NCI-H1930 (cell line): ENCODE results near the gene MAPK1.
"Not testable (repeated sequence)": the region's sequence is repeated elsewhere in the genome, so short reads cannot be mapped to it uniquely, and the experiment has no call there.

Experiments used
- DNase-seq, 2 experiments: peaks; one replicate each; lab custom pipeline; 2025; lab: John Stamatoyannopoulos, UW

MAPK1 gene

DNA sequence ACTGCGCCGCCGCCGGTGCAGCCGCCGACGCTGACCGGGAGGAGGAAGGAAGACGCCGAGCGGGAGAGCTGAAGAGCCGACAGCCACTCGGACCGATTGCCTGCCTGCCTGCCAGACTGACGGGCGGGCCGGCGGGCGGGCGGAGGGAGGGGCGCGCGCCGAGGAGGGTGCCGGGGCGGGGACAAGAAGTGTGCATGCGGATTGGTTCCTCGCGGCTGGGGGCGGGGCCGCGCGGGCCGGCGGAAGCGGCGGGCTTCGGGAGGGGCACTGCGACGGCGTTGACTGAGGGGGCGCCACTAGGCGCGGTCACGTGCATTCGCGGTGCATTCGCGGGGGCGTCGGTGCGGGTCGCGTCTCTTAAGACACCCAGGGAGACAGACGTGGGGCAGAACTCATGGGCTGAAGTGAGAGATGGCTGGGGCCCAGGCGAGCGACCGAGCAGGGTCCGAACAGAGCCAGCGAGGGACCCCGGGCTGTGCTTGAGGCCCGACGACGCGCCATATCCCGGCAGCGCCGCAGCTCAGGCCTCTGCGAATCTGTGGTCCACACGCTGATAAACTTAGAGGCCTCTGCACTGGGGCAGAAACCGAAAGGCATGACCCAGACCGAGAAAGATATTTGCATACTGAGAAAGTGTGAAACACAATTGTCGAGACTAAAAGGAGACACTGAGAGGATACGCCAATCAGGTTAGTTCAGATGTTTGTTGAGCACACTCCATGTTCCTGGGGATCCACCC is at the start of gene MAPK1:
Gene MAPK1, minus strand, starts transcription at position 118 of the 739 bp plus-strand sequence. CDS start 205 bp downstream, outside the sequence.
- peak; percentile 69 to 84 for DNase-seq

DNA sequence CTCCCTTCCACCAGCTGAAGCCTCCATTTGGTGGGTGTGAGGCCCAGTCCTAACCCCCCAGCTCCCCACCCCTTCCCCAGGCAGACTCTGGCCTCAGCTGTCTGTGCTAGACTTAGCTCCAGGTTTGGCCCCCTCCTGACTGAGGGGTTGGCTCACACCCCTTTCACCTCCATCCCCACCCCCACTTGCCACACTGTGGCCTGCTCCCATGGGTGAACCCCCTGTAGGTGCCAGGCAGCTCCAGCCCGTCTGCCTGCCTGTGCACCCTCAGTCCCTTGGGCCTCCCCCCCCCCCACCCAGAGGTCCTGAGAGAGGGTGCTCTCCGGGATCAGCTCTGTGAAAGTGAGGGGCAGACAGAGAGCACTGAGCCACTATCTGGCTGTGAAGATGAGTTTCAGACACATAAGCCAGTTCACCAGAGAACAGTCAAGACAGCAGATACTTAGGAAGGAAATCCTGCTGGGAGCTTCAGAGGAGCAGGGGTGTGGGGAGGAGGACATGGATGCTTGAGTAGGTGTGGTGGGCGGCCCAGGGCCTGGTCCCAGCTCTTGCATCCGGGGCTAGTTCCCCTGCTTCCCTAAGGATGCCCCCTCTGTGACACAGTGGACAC is 49.0 kb upstream of the MAPK1 start:
- no peak for DNase-seq

DNA sequence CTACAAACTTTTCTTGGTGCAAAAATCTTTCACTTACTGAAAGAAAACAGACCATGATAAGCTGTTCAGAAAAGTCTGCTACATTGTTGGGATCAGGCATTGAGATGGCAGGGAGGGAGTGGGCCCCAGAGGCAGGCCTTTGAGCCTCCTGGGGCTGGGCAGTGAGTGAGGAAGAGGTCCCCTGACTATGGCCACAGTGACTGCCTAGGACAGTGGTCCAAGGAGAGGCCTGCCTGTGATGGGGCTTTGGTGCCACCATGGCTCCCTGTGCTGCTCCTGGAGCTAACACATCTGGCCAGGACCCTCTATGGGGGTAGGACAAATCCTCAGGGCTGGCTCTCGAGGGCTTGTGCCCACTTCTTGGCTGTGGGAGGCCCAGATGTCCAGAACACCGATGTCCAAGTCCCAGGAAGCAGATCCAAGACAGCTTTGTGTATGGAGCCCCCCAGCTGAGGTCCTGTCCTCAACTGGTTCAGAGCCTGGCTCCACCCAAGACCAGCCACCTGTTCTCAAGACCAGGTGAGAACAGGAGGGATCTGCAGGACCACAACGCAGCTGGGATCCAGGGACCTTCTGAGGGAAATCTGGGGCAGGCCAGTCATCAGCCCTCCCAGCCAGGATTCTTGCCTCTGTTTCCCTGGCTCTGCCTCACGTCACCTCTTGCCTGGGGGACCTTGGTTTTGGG is 48.3 kb upstream of the MAPK1 start:
- no peak for DNase-seq

DNA sequence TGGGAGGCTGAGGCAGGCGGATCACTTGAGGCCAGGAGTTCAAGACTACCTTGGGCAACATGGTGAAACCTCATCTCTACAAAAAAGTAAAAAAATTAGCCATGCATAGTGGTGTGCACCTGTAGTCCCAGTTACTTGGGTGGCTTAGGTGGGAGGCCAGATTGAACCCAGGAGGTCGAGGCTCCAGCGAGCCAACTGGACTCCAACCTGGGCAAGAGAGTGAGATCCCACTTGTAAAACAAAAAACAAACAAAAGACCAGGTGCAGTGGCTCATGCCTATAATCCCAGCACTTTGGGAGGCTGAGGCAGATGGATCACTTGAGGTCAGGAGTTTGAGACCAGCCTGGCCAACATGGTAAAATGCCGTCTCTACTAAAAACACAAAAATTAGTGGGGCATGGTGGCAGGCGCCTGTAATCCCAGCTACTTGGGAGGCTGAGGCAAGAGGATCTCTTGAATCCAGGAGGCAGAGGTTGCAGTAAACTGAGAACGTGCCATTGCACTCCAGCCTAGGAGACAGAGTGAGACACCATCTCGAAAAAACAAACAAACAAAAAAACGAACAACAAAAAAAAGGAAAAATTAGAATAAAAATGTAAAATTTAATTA is 46.7 kb upstream of the MAPK1 start:
- not testable (repeated sequence) for DNase-seq

DNA sequence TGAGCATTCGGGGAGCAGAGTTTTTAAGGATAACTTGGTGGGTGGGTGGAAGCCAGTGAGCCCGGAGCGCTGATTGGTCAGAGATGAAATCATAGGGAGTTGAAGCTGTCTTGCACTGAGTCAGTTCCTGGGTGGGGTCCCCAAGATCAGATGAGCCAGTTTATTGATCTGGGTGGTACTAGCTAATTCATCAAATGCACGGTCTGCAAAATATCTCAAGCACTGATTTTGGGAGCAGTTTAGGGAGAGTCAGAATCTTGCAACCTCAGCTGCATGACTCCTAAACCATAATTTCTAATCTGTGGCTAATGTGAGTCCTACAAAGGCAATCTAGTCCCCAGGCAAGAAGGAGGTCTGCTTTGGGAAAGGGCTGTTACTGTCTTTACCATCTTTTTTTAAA is 42.9 kb upstream of the MAPK1 start:
- DNase-seq = not testable (repeated sequence)

DNA sequence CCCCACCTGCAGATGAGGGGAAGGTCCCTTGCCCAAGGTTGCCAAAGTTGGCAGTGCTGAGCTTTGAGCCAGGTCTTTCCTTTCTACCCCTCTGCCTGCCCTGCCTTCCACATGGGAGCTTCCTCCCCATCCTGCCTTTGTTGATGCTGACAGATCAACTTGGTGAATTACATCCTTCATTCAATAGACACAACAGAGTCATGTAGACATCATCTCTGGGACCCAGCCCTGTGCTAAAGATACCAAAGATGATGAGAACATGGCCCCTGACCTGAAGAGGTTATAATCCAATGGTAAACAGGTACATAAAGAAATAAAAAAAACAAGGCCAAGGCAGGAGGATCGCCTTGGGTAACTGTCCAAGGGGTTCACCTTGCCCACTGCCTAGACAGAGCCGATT is 42.4 kb upstream of the MAPK1 start:
- no peak for DNase-seq

DNA sequence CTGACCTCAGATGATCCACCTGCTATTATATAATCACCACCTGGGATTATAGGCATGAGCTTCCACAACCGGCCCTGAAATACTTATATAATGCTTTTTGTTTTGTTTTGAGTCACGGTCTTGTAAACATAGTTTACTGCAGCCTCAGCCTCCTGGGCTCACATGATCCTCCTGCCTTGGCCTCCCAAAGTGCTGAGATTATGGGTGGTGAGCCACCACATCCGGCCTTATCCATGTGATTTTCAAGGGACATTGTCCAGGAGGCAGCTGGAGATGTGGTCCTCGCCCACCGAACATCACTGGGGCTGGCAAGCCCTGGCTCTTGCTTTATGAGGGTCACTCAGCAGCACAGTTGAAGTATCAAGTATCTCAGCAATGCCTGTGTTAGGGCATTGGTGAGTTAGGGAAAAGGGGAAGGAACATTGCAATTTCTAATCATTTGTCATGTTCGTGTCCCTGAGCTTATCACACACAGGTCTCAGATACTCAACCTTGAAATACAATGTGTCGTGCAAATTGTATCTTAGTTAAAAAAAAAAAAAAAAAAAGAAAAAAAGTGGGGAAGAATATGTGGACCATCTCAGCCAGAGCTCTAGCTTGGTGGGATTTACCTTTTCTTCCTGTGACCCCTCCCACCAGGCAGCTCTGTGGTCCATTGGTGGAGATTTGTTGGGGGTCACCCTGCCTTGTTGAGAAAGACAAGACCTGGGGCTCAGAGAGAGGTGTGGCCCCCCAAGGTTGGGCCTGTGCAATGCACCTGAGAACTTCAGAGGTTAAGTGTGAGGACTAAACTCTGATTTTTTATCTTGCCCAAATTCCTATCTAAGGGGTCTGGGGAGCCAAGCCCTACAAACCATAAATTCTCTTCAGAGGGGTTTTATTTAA is 40.4 kb upstream of the MAPK1 start:
- DNase-seq = no peak

DNA sequence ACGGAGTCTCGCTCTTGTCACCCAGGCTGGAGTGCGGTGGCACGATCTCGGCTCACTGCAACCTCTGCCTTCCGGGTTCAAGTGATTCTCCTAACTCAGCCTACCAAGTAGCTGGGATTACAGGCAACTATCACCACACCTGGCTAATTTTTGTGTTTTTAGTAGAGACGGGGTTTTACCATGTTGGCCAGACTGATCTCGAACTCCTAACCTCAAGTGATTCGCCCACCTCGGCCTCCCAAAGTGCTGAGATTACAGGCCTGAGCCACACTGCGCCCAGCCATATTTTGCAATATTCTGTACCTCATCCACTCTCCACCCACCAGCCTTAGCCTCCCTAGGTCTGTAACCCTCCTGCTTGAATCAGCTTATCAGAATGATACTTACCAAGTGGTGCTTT is 37.8 kb upstream of the MAPK1 start:
- DNase-seq = not testable (repeated sequence)

DNA sequence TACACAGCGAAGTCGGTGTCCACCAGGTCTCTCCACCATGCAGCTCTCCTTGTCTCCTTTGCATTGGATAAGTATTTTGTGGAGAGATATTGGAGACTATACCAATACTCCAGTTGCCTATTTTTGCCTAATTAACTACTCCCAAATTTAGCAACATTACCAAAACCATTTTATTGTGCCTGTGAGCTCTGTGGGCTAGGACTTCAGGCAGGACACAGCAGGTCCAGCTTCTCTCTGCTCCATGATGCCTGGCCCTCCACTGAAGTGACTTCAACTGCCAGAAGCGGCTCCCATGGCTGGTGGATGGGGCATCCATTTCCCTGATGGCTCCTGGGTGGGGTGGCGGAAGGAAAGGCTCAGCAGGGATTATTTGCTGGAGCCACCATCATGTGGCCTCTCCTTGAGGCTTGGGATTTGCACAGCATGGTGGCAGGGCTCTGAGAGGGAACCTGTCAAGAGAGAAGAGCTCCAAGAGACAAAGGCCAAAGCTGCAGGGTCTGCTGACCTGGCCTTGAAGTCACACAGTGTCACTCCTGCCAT is 36.9 kb upstream of the MAPK1 start:
- DNase-seq = no peak

DNA sequence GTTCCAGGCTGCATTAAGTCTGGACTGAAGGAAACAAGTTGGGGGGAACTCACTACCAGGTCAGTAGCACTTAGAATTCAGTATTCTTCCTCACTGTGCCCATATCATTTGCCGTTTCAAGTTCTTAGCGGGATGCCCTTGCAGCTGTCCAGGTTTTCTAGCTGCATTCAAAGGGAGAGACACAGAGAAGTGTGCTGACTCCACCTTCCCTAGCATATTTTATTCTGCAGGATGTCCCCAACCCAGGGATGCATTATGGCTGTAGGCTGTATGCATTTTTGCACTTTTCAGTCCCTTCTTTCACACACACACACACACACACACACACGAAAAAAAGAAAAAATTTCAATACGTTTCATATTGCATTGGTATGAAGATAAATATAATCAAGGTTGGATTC is 35.8 kb upstream of the MAPK1 start:
- no peak for DNase-seq

DNA sequence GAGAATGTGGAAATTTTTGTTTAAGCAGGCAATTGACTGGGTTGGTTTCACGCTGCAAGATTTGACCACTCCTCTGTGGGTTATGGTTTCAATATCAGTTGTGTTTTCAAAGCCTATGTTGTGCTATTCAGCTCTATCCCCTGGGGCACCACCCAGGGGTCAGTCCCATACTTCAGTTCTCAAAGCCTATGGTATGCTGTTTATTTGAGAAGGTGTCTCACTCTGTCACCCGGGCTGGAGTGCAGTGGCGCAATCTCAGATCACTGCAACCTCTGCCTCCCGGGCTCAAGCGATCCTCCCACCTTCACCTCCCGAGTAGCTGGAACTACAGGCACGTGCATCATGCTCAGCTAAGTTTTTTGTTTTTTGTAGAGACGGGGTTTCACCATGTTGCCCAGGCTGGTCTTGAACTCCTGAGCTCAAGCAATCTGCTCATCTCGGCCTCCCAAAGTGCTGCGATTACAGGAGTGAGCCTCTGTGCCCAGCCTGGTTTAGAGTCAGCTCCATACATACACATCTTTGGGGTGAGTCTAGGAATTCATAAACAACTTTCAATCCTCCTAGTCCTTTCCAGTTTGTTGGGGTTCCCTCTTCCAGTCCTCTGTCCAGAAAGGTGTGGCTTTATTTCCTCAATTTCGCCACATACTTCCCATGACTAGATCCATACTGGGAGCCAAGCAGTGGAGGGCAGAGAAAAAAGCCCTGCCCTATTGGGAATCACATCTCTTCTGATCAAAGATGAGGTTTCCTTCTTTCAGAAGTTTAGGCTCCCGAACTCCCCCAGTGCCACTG is 35.0 kb upstream of the MAPK1 start:
- DNase-seq = no peak

DNA sequence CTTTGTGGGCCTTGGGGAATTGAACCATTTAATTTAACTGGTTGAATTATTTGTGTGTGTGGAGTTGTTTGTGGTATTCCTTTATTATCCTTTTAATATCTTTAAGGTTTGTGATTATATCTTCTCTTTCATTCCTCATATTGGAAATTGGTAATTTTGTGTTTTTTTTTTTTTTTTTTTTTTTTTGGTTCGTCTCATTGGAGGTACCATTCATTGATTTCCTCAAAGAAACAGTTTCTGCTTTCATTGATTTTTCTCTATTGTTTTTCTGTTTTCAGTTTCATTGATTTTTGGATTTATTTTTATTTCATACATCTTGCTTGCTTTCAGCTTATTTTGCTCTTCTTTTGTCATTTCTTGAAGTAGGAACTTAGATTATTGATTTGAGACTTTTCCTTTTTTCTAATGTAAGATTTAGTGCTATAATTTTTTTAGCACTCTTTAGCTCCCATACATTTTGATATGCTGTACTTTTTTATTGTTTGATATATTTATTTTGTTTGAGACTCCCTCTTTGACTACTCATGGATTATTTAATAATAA is 31.0 kb upstream of the MAPK1 start:
- DNase-seq = no peak

DNA sequence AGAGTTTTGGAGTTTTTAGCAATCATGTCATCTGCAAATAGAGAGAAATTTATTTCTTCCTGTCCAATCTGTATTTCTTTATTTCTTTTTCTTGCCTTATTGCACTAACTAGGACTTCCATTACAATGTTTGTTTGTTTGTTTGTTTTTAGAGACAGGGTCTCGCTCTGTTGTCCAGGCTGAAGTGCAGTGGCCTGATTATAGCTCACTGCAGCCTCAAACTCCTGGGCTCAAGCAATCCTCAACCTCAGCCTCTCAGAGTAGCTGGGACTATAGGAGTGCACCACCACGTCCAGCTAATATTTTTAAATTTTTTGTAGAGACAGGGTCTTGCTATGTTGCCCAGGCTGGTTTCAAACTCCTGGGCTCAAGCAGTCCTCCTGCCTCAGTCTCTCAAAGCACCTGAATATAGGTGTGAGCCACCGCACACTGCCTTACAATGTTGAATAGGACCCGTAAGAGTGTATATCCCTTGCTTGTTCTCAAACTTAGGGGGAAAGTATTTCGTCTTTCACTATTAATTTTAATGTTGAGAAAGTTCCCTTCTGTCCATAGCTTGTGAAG is 29.6 kb upstream of the MAPK1 start:
- DNase-seq = no peak

DNA sequence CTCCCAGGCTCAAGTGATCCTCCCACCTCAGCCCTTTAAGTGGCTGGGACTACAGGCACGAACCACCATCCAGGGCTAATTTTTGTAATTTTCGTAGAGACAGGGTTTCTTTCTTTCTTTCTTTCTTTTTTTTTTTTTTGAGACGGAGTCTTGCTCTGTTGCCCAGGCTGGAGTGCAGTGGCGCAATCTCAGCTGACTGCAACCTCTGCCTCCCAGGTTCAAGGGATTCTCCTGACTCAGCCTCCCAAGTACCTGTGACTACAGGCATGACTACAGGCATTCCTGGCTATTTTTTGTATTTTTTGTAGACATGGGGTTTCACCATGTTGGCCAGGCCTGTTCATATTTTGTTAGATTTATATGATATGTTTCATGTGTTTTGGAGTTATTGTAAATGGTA is 28.8 kb upstream of the MAPK1 start:
- not testable (repeated sequence) for DNase-seq

DNA sequence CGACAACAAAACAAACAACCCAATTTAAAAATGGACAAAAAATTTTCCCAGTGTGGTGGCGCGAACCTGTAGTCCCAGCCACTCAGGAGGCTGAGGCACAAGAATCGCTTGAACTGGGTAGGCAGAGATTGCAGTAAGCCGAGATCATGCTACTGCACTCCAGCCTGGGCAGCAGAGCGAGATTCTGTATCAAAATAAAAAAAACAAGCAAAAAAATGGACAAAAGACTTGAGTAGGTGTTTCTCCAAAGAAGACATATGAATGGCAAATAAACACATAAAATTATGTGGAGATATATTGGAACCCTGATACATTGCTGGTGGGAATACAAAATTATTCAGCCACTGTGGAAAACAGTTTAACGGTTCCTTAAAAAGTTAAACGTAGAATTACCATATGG is 27.4 kb upstream of the MAPK1 start:
- no peak for DNase-seq

DNA sequence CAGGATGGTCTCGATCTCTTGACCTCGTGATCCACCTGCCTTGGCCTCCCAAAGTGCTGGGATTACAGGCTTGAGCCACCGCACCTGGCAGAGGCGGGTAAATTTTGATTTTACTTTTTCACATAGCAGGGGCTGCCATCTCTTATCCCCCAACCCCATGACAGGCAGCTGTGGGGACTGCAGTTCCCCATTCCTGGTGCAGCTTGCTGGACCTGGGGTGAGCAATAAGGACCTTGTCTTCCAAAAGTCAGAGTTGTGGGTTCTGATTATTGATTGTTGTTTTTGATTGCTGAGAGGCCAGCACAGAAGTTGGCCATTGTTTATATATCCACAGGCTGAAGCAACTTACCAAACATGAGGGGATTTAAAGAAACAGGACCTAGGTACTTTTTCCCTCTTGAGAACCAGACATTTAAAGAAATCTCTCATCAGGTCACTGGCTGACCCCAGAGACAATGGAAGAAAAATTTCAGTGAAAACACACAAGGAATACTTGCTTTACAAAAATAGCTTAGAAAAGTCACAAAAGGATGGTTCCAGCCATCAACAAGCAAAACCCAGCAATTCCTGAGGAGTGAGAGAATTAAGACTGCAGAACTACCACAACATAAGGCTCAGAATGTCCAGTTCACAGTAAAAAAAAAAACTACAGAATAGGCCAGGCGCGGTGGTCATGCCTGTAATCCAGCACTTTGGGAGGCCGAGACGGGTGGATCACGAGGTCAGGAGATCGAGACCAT is 22.0 kb upstream of the MAPK1 start:
- no peak for DNase-seq

DNA sequence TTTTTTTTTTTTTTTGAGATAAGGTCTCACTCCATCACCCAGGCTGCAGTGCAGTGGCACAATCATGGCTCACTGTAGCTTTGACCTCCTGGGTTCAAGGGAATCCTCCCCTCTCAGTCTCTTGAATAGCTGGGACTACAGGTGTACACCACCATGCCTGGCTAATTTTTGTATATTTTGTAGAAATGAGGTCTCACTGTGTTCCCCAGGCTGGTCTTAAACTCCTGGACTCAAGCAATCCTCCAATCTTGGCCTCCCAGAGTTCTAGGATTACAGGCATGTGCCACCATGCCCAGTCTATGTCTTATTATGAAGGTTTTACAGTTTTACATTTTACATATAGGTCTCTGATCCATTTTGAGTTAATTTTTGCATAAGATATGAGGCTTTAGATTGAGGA is 20.4 kb upstream of the MAPK1 start:
- DNase-seq = no peak

DNA sequence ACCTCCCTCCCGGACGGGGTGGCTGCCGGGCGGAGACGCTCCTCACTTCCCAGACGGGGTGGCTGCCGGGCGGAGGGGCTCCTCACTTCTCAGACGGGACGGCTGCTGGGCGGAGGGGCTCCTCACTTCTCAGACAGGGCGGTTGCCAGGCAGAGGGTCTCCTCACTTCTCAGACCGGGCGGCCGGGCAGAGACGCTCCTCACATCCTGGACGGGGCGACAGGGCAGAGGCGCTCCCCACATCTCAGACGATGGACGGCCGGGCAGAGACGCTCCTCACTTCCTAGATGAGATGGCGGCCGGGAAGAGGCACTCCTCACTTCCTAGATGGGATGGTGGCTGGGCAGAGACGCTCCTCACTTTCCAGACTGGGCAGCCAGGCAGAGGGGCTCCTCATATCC is 16.5 kb upstream of the MAPK1 start:
- DNase-seq = not testable (repeated sequence)

DNA sequence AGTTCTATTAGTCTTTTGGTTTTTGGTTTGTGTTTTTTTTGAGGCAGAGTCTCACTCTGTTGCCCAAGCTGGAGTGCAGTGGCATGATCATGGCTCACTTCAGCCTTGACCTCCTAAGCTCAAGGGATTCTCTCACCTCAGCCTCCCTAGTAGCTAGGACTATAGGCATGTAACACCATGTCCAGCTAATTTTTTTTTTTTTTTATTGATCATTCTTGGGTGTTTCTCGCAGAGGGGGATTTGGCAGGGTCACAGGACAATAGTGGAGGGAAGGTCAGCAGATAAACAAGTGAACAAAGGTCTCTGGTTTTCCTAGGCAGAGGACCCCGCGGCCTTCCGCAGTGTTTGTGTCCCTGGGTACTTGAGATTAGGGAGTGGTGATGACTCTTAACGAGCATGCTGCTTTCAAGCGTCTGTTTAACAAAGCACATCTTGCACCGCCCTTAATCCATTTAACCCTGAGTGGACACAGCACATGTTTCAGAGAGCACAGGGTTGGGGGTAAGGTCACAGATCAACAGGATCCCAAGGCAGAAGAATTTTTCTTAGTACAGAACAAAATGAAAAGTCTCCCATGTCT is 15.4 kb upstream of the MAPK1 start:
- DNase-seq = not testable (repeated sequence)
